ENCODE results near the gene H3-3A. TPM values are rescaled to one million over a fixed set of nuclear protein-coding genes. Genes with fewer than 3 reads are reported as not detected.
A peak's percentile ranks its signal among the peaks of the same experiment; 100 is the strongest.

H3-3A gene
- total RNA-seq, 4 donors from 2014 or later = 202 to 340 (median 291) TPM

DNA sequence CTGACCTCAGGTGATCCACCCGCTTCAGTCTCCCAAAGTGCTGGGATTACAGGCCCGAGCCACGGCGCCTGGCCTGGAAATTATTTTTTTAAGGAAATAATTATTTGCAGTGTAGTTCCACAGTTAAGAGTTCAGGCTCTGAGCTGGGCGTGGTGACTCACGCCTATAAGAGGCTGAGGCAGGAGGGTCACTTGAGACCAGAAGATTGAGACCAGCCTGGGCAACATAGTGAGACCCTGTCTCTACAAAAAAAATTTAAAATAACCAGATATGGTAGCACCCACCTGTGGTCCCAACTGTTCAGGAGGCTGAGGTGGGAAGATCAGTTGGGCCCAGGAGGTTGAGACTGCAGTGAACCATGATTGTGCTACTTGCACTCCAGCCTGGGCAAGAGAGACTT is 13.9 kb downstream of the H3-3A start:
- H3K36me3 ChIP-seq = peaks cover 0 to 28% (median 0%) of the 10 kb centered on the region in 3 donors
- TF ChIP-seq POLR2A (IDR thresholded peaks at IDR 0.05) = no peak
- TF ChIP-seq, protein P1, sequence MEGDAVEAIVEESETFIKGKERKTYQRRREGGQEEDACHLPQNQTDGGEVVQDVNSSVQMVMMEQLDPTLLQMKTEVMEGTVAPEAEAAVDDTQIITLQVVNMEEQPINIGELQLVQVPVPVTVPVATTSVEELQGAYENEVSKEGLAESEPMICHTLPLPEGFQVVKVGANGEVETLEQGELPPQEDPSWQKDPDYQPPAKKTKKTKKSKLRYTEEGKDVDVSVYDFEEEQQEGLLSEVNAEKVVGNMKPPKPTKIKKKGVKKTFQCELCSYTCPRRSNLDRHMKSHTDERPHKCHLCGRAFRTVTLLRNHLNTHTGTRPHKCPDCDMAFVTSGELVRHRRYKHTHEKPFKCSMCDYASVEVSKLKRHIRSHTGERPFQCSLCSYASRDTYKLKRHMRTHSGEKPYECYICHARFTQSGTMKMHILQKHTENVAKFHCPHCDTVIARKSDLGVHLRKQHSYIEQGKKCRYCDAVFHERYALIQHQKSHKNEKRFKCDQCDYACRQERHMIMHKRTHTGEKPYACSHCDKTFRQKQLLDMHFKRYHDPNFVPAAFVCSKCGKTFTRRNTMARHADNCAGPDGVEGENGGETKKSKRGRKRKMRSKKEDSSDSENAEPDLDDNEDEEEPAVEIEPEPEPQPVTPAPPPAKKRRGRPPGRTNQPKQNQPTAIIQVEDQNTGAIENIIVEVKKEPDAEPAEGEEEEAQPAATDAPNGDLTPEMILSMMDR (IDR thresholded peaks at IDR 0.05) = no peak
- H3K27me3 ChIP-seq = no peaks in the 10 kb centered on the region

DNA sequence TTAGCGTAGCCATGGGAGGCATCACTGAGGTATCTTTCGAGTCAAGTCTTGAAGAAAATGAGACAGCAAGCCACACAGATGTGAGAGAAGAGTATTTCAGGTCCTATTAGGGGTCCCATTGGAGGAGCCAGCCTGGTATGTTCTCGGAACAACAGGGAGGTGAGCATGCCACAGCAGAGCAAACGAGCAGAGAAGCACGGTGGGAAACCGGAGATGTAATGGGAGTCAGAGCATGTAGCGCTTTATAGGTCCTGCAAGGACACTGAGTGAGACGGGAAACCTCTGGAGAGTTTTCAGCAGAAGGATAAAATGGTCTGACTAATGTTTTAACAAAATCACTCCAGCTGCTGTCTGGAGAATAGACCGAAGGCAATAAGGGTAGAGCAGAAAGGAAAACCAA is 15.9 kb downstream of the H3-3A start:
- H3K36me3 ChIP-seq = peaks cover 0 to 12% (median 0%) of the 10 kb centered on the region in 3 donors
- DNase-seq = no peak
- H3K27ac ChIP-seq = no peak overlapping the region
- H3K4me1 ChIP-seq = peaks cover 0 to 7% (median 3%) of the 10 kb centered on the region in 4 donors
- H3K9me3 ChIP-seq = no peaks in the 10 kb centered on the region
- TF ChIP-seq, protein P1 (IDR thresholded peaks at IDR 0.05) = no peak
- no peak for TF ChIP-seq POLR2A (IDR thresholded peaks at IDR 0.05)
- H3K27me3 ChIP-seq = no peaks in the 10 kb centered on the region
- H3K4me3 ChIP-seq = no peak overlapping the region

More for the DNA sequence above, 13.9 kb downstream of the H3-3A start:
- H3K4me3 ChIP-seq = no peak overlapping the region
- no peak for DNase-seq
- H3K4me1 ChIP-seq = no peaks in the 10 kb centered on the region
- no peaks in the 10 kb centered on the region for H3K9me3 ChIP-seq
- H3K27ac ChIP-seq = no peak overlapping the region

DNA sequence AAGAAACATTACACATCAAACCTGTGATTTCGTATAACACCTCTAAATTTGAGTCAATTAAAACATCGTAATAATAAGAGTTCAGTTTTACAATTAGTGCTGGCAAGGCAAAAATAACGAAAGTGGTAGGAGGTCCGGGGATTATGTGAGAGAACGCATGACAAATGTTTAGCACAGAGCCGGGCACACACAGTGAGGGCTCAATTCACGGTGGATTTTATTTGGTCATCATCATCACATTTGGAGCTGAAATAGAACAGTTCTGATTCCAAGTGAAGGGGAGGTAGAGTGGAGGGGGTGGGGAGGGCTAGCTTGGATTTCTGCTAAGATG is 20.0 kb downstream of the H3-3A start:
- Histone ChIP-seq H3K4me1 (peaks cover 0 to 13% (median 6%) of the 10 kb centered on the region in 4 donors), H3K36me3 (no peaks in the 10 kb centered on the region), H3K27ac (peak overlapping the region in 3 of 4 donors; percentile 34 to 89 (median 59)), H3K9me3 (no peaks in the 10 kb centered on the region), H3K4me3 (peak overlapping the region; percentile 62 to 93 (median 72)), H3K27me3 (no peaks in the 10 kb centered on the region)
- DNase-seq = no peak
- TF ChIP-seq, protein P1 (IDR thresholded peaks at IDR 0.05) = no peak
- TF ChIP-seq POLR2A (IDR thresholded peaks at IDR 0.05) = no peak

DNA sequence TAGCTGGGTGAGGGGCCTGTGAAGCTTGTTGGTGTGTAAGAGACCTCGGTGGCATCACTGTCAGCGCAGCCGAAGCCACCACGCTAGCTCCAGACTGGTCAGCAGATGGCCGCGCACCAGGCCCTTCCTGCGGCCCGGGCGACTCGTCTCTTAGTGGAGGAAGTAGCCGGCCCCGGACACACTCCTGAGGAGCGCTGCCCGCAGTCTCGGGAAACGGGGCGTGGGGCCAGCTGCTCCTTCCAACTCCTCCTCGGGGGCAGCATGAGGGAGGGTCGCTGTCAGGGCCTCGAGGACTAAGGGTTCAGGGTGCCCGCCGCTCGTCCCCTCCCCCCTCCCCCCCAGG is 20.4 kb downstream of the H3-3A start:
- H3K36me3 ChIP-seq = no peaks in the 10 kb centered on the region
- no peak for TF ChIP-seq POLR2A (IDR thresholded peaks at IDR 0.05)
- TF ChIP-seq, protein P1 (IDR thresholded peaks at IDR 0.05) = no peak
- H3K27ac ChIP-seq = peak overlapping the region; percentile 34 to 89 (median 58)
- H3K27me3 ChIP-seq = no peaks in the 10 kb centered on the region
- H3K4me1 ChIP-seq = peaks cover 0 to 13% (median 6%) of the 10 kb centered on the region in 4 donors
- peak in 2 of 3 donors; percentile 58 to 73 for DNase-seq
- H3K4me3 ChIP-seq = peak overlapping the region; percentile 62 to 93 (median 72)
- no peaks in the 10 kb centered on the region for H3K9me3 ChIP-seq

DNA sequence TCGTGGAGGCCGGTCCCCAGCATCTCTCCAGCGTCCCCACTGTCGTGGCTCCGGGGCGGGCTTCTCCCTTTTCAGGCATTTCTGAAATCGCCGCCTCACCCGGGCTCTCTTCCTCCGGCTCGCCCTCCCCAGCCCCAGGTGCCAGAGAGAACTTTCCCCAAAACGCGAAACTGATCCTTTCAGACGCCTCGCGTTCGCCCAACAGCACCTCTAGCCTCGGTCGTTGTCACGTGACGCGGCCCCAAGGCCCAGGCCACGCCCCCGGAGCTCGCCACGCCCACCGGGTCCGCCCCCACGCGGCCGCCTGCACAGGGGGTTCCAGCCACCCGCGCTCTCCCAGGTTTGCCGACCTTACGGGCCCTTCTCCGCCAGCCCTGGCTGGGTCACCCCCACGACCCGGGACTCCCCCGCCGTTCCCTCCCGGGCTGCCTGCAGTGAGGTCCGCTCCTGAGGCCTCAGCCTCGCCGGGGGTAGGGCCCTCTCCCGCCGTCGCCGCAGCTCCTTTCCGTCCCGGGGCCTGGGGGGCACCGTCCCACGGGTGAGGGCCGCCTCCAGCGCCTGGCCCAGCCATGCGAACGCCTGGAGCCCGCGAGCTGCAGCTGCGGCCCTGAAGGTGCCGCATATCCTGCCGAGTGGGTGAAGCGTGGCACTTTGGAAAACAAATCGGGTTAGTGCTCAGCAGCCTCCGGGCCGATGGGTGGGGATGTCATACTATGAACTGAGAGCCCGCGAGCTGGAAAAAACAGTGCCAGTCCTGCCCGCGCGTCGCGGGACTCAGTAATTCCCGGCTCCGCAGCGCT is 21.0 kb downstream of the H3-3A start:
- no peaks in the 10 kb centered on the region for H3K27me3 ChIP-seq

More for the DNA sequence above, 21.0 kb downstream of the H3-3A start:
- Histone ChIP-seq H3K4me1 (peaks cover 0 to 13% (median 6%) of the 10 kb centered on the region in 4 donors), H3K4me3 (peak overlapping the region; percentile 62 to 93 (median 72)), H3K36me3 (no peaks in the 10 kb centered on the region), H3K9me3 (no peaks in the 10 kb centered on the region), H3K27ac (peak overlapping the region; percentile 34 to 89 (median 58))
- TF ChIP-seq, protein P1 (IDR thresholded peaks at IDR 0.05) = peak in 1 of 6 experiments; percentile 1
- no peak for TF ChIP-seq POLR2A (IDR thresholded peaks at IDR 0.05)
- DNase-seq = peak; percentile 94 to 97 (median 97)

Data from Peyer's patch (tissue), 4 donors.